Left cardiac atrium (tissue), 4 donors: ENCODE measurements around the gene IVD. TPM values are rescaled to one million over a fixed set of nuclear protein-coding genes. Genes with fewer than 3 reads are reported as not detected.
A peak's percentile ranks its signal among the peaks of the same experiment; 100 is the strongest.

ENCODE experiments used
- ATAC-seq, 2 donors: fragments of 200-7000 bp; cut with Tn5 transposase; one replicate each; pipeline ENCODE4 v1.9.1; 2020; ENCODE audit warnings: mild to moderate bottlenecking in 2 of 2, moderate library complexity in 2 of 2
- DNase-seq: peaks from one replicate; pipeline ENCODE4 v3.0.0-alpha.2; 2020
- intact Hi-C, 2 donors: fragments of 100-400 bp; cut with DNase I; formaldehyde crosslinking; loops; one replicate each; pipeline versions ENCODE4 v1.14.1 to v1.15.1; 2022 to 2023
- total RNA-seq, 2 donors: library from RNA; stranded (reverse); fragmentation: NEBNext Ultra II Directional; extraction: Animal tissue kit (Norgen Biotek cat#: 25700); gene quantifications; one replicate each; pipeline ENCODE4 v1.2.1, GENCODE V29; 2021
- donor health status: DM: no; HTN: yes; CAD: no.
- donor health status: DM: no; HTN: yes; CAD: no; lungs with severe emphysema.
- donor health status: DM: yes; HTN: yes; CAD: no.
- donor health status: Dilated cardiomyopathy.

Gene IVD
- total RNA-seq, 2 donors from 2014 or later, result 58.4 to 63.4 TPM

- DNase-seq (no peak), ATAC-seq (no peak)
- intact Hi-C loops, result loop anchor here (2.0 to 10.0 kb wide), 2 partner anchors 46 to 52 kb away; no protein-coding TSS in a partner anchor
Observed at GRCh38 chr15:40368719-40369473, 36.7 kb upstream of the IVD start.

- DNase-seq, result no peak
- intact Hi-C loops, result loop anchor here (2.0 to 10.0 kb wide), 2 partner anchors 45 to 51 kb away; no protein-coding TSS in a partner anchor
- no peak for ATAC-seq
Observed at GRCh38 chr15:40369474-40369869, 36.1 kb upstream of the IVD start.

GRCh38 chr15:40369971-40370370 is 35.6 kb upstream of the IVD start:
- no peak for ATAC-seq
- intact Hi-C loops, result loop anchor here (2.0 to 10.0 kb wide), 2 partner anchors 45 to 51 kb away; no protein-coding TSS in a partner anchor

GRCh38 chr15:40372981-40373380 is 32.6 kb upstream of the IVD start:
- intact Hi-C loops, result no loop called here
- no peak for ATAC-seq
- DNase-seq, result no peak

More at GRCh38 chr15:40369971-40370370, 35.6 kb upstream of the IVD start:
- DNase-seq, result no peak

GRCh38 chr15:40377606-40378005 is 28.0 kb upstream of the IVD start:
- ATAC-seq (no peak), DNase-seq (no peak)
- intact Hi-C loops, result no loop called here

GRCh38 chr15:40379374-40379773 is 26.2 kb upstream of the IVD start:
- no peak for DNase-seq
- intact Hi-C loops, result no loop called here
- ATAC-seq, result no peak

GRCh38 chr15:40379853-40380252 is 25.7 kb upstream of the IVD start:
- peak; percentile 80 to 89 for ATAC-seq
- intact Hi-C loops, result no loop called here
- DNase-seq, result peak; percentile 80

- intact Hi-C loops, result no loop called here
- no peak for ATAC-seq
- no peak for DNase-seq
Observed at GRCh38 chr15:40380636-40381035, 25.0 kb upstream of the IVD start.

- ATAC-seq, result no peak
- intact Hi-C loops, result no loop called here
- no peak for DNase-seq
Observed at GRCh38 chr15:40381818-40382529, 23.6 kb upstream of the IVD start.

- DNase-seq (peak; percentile 93), ATAC-seq (peak; percentile 97)
- intact Hi-C loops, result no loop called here
Observed at GRCh38 chr15:40382580-40383456, 22.8 kb upstream of the IVD start, which contains the start of gene KNSTRN. Gene KNSTRN, plus strand, starts transcription at chr15:40382721. Its CDS starts 115 bp downstream, at chr15:40382836.

GRCh38 chr15:40386480-40386879 is 19.1 kb upstream of the IVD start:
- ATAC-seq, result no peak
- intact Hi-C loops, result no loop called here
- no peak for DNase-seq

GRCh38 chr15:40388941-40389823 is 16.4 kb upstream of the IVD start:
- DNase-seq (no peak), ATAC-seq (peak; percentile 71 to 77)
- intact Hi-C loops, result no loop called here

GRCh38 chr15:40389824-40390595 is 15.6 kb upstream of the IVD start:
- ATAC-seq, result peak in 1 of 2 donors; percentile 34
- no peak for DNase-seq
- intact Hi-C loops, result no loop called here

GRCh38 chr15:40392986-40393948 is 12.3 kb upstream of the IVD start:
- intact Hi-C loops, result no loop called here
- no peak for DNase-seq
- ATAC-seq, result no peak

- intact Hi-C loops, result no loop called here
- ATAC-seq (no peak), DNase-seq (no peak)
Observed at GRCh38 chr15:40397688-40398412, 7.7 kb upstream of the IVD start.

- intact Hi-C loops, result no loop called here
- ATAC-seq, result peak; percentile 41 to 52
- DNase-seq, result no peak
Observed at GRCh38 chr15:40398413-40398873, 7.2 kb upstream of the IVD start.
